Measurements from ENCODE around the gene DNAJC3. TPM values are rescaled to one million over a fixed set of nuclear protein-coding genes. Genes with fewer than 3 reads are reported as not detected.
"Not testable (repeated sequence)": the region's sequence is repeated elsewhere in the genome, so short reads cannot be mapped to it uniquely, and the experiment has no call there.

Gene DNAJC3
- total and polyA plus RNA-seq, 2 of the 8 experiments (the other 6 are each of a cell fraction or from before 2014, with no cell fraction given): 4.3 to 24.1 TPM

DNA sequence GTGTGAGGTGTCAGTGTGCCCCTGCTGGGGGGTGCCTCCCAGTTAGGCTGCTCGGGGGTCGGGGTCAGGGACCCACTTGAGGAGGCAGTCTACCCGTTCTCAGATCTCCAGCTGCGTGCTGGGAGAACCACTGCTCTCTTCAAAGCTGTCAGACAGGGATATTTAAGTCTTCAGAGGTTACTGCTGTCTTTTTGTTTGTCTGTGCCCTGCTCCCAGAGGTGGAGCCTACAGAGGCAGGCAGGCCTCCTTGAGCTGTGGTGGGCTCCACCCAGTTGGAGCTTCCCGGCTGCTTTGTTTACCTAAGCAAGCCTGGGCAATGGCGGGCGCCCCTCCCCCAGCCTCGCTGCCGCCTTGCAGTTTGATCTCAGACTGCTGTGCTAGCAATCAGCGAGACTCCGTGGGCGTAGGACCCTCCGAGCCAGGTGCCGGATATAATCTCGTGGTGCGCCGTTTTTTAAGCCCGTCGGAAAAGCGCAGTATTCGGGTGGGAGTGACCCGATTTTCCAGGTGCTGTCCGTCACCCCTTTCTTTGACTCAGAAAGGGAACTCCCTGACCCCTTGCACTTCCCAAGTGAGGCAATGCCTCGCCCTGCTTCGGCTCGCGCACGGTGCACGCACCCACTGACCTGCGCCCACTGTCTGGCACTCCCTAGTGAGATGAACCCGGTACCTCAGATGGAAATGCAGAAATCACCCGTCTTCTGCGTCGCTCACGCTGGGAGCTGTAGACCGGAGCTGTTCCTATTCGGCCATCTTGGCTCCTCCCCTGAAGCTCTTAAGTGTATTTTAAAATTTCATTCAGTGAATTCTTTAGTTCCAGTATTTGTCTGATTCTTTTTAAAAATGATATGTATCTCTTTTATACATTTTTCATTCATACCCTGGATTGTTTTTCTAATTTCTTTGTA, 63.4 kb downstream of the DNAJC3 start:
- POLR2A ChIA-PET (ENCODE audit: partially characterized antibody): interaction anchor here (0.6 kb wide), 1 partner anchor 97 kb away, joined by 3 read pairs; no protein-coding TSS in a partner anchor
- 84% methylated on average over 10 of the region's 37 CpGs; no CpG with 5 or more reads in 1 of the 2 experiments for WGBS, 2 experiments (ENCODE audit: extremely low coverage in 1 of 2, insufficient coverage in 1 of 2, insufficient read length in 1 of 2, insufficient replicate concordance in 2 of 2, low coverage in 1 of 2, low lambda C conversion rate in 2 of 2, missing lambda C conversion rate in 1 of 2)
- FAIRE-seq: not testable (repeated sequence)

More for the DNA sequence above, 63.4 kb downstream of the DNAJC3 start:
- H2BK15ac ChIP-seq (ENCODE audit: low read length); H4K5ac ChIP-seq (ENCODE audit: insufficient read length, low read depth, low read length); H3K27ac ChIP-seq (ENCODE audit: low read depth, low read length); H3K23ac ChIP-seq (ENCODE audit: insufficient read length); H4K91ac ChIP-seq (replicated peaks; ENCODE audit: insufficient read length, low read length); H2BK12ac ChIP-seq (ENCODE audit: low read depth, low read length); H3K27me3 ChIP-seq (replicated peaks in 1 of 4; ENCODE audit: control insufficient read depth in 3 of 4, extremely low read depth in 1 of 4, insufficient read depth in 3 of 4, low read length in 3 of 4); H3K4ac ChIP-seq (replicated peaks; ENCODE audit: insufficient read length, low read depth, low read length); H3K9ac ChIP-seq (replicated peaks in 1 of 4; ENCODE audit: extremely low read depth in 1 of 4, low read depth in 3 of 4, low read length in 3 of 4); H2AFZ ChIP-seq (ENCODE audit: low read length); H3K4me1 ChIP-seq (replicated peaks in 1 of 4; ENCODE audit: control insufficient read depth in 3 of 4, insufficient read depth in 4 of 4, low read length in 3 of 4); H2AK5ac ChIP-seq (ENCODE audit: low read depth, low read length); DNase-seq (ENCODE audit: low read depth in 1 of 2, low spot score in 2 of 2); H4K8ac ChIP-seq (ENCODE audit: extremely low read depth, insufficient read depth, low read length); H3K23me2 ChIP-seq (ENCODE audit: low read depth, low read length); H3K9me3 ChIP-seq (ENCODE audit: insufficient read depth in 2 of 2, low read depth in 1 of 2, low read length in 1 of 2); H3K18ac ChIP-seq (ENCODE audit: extremely low read depth, low read length); H4K20me1 ChIP-seq (replicated peaks in 1 of 2; ENCODE audit: control insufficient read depth in 1 of 2, insufficient read depth in 2 of 2, low read length in 2 of 2); H2BK20ac ChIP-seq (ENCODE audit: low read length); H3K56ac ChIP-seq (replicated peaks; ENCODE audit: insufficient read length, low read depth, low read length); H2BK120ac ChIP-seq (replicated peaks; ENCODE audit: low read depth, low read length); H3K36me3 ChIP-seq (ENCODE audit: control insufficient read depth in 2 of 4, insufficient read depth in 4 of 4, low read length in 3 of 4); H3K4me2 ChIP-seq (ENCODE audit: insufficient read depth in 1 of 2, low read depth in 2 of 2, low read length in 2 of 2); H2BK5ac ChIP-seq (ENCODE audit: low read depth, low read length); H3K14ac ChIP-seq (ENCODE audit: insufficient read length): not testable (repeated sequence)
- peaks cover 14% of the 10 kb centered on the region; the same call in 1 of the 2 replicates for H3K79me1 ChIP-seq (ENCODE audit: low read depth, low read length)
- H3K79me2 ChIP-seq (ENCODE audit: control insufficient read depth in 1 of 2, insufficient read depth in 2 of 2, low read length in 2 of 2): peaks cover 2 to 23% of the 10 kb centered on the region in 2 experiments; a peak in 2 of 4 replicates
- peak overlapping the region in 1 of 4 experiments; percentile 39; a peak in 1 of 8 replicates for H3K4me3 ChIP-seq (ENCODE audit: extremely low read depth in 1 of 4, insufficient read depth in 2 of 4, low read depth in 3 of 4, low read length in 4 of 4)
- CTCF ChIA-PET (ENCODE audit: partially characterized antibody): interaction anchor here (1.0 kb wide), 1 partner anchor 42 kb away, joined by 6 read pairs; no protein-coding TSS in a partner anchor
